Esophagus (tissue), 2 donors: Measurements from ENCODE around the gene AMPD3. TPM values are rescaled to one million over a fixed set of nuclear protein-coding genes. Genes with fewer than 3 reads are reported as not detected.
"Not testable (repeated sequence)": the region's sequence is repeated elsewhere in the genome, so short reads cannot be mapped to it uniquely, and the experiment has no call there.

Source experiments
- H3K27ac ChIP-seq, 2 donors: one replicate each; pipeline ENCODE4 v1.5.1; 2013; ENCODE audit warnings: low read depth in 2 of 2, mild to moderate bottlenecking in 2 of 2, inconsistent platforms in 1 of 2, low read length in 1 of 2, moderate library complexity in 1 of 2
- H3K27me3 ChIP-seq, 2 donors: one replicate each; pipeline ENCODE4 v1.6.1; 2013; ENCODE audit warnings: low read length in 2 of 2, control low read depth in 1 of 2, mild to moderate bottlenecking in 1 of 2; ENCODE audit not compliant: insufficient read depth in 2 of 2, control insufficient read depth in 1 of 2
- H3K36me3 ChIP-seq, 2 donors: one replicate each; pipeline ENCODE4 v1.6.1; 2013; ENCODE audit warnings: low read length in 1 of 2; ENCODE audit not compliant: control insufficient read depth in 2 of 2, insufficient read depth in 2 of 2
- H3K4me1 ChIP-seq, 2 donors: one replicate each; pipeline ENCODE4 v1.6.1; 2013; ENCODE audit warnings: low read length in 1 of 2; ENCODE audit not compliant: control insufficient read depth in 2 of 2, insufficient read depth in 2 of 2
- H3K4me3 ChIP-seq, 2 donors: one replicate each; pipeline ENCODE4 v1.5.1; 2013; ENCODE audit warnings: low read length in 2 of 2, mild to moderate bottlenecking in 2 of 2, low read depth in 1 of 2, moderate library complexity in 1 of 2
- H3K9me3 ChIP-seq, 2 donors: one replicate each; pipeline ENCODE4 v1.6.1; 2013; ENCODE audit warnings: mild to moderate bottlenecking in 2 of 2, low read depth in 1 of 2, low read length in 1 of 2, moderate library complexity in 1 of 2; ENCODE audit not compliant: control insufficient read depth in 2 of 2, insufficient read depth in 1 of 2
- WGBS, 2 donors: extraction: QIAGEN DNeasy Blood & Tissue Kit; methylation state at CpG; one replicate each; pipeline ENCODE4 v1.1.7; 2013; 5-methylcytosine and 5-hydroxymethylcytosine counted together
- polyA plus RNA-seq, 2 donors: library from polyadenylated mRNA; stranded (reverse); fragments of 200-250 nt; gene quantifications; one replicate each; pipeline ENCODE4 v1.2.3, GENCODE V29; 2013
- donor health status: healthy with polysubstance abuse.
- donor health status: Bipolar disorder and iron deficiency.

The AMPD3 gene
- polyA plus RNA-seq, 2 donors = 4.3 to 11.9 TPM

- Histone ChIP-seq H3K27me3 (no peaks in the 10 kb centered on the region), H3K4me3 (no peak overlapping the region), H3K4me1 (no peaks in the 10 kb centered on the region), H3K27ac (no peak overlapping the region), H3K9me3 (no peaks in the 10 kb centered on the region), H3K36me3 (no peaks in the 10 kb centered on the region)
- WGBS, 2 donors = 81 to 86% methylated on average over 1 of the region's 1 CpG
These were observed 22.1 kb upstream of the AMPD3 start for GRCh38 chr11:10432971-10433370.

DNA sequence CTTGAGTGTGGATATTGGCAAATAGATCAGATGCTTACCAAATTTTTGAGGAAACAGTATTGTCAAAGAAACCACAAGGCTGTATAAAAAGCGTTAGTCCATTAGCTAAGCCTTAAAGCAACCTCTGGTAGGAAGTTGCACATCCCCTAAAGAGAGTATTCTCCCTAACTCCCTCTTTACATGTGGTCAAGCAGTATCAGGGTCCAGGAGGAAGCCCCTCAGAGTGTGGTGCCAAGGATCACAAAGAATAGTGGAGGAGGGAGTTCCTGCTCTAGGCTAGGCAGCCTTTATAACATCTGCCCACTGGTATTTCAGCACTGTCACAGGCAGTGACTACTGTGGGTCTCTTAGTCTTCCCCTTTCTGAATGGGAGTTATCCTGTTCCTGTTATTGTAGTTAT lies 18.8 kb upstream of the AMPD3 start:
- H3K9me3 ChIP-seq = no peaks in the 10 kb centered on the region
- 59 to 81% methylated on average over 1 of the region's 1 CpG for WGBS, 2 donors
- H3K27ac ChIP-seq = no peak overlapping the region
- no peak overlapping the region for H3K4me3 ChIP-seq
- no peaks in the 10 kb centered on the region for H3K4me1 ChIP-seq
- H3K27me3 ChIP-seq = no peaks in the 10 kb centered on the region
- H3K36me3 ChIP-seq = no peaks in the 10 kb centered on the region

DNA sequence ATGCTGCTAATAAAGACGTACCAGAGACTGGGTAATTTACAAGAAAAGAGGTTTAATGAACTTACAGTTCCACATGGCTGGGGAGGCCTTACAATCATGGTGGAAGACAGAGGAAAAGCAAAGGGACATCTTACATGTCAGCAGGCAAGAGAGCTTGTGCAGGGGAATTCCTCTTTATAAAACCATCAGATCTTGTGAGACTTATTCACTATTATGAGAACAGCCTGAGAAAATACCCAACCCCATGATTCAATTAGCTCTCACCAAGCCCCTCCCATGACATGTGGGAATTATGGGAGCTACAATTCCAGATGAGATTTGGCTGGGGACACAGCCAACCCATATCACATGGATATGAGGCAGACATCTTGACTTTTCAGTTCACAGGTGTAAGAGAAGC lies 18.4 kb upstream of the AMPD3 start:
- not testable (repeated sequence) for H3K36me3 ChIP-seq, H3K9me3 ChIP-seq, H3K27ac ChIP-seq, H3K27me3 ChIP-seq, H3K4me1 ChIP-seq, H3K4me3 ChIP-seq
- WGBS, 2 donors = 74 to 83% methylated on average over 1 of the region's 1 CpG

DNA sequence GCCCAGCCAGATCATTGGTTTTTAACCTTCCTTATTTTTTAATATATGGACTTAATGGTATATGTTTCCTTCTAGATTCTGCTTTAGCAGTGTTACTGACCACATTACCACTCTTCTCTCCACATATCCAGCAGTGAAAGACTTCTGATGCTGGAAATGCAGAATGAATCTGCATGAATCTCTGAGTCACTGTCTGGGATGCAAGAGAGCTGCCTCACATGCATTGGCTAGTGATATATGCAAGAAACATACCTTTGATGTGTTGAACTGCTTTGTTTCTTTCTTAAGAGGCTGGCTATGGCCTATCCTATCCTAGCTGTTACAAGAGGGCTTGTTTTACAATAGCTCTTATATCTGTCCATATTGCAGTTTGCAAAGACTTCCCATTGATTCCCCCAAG lies 16.6 kb upstream of the AMPD3 start:
- no peaks in the 10 kb centered on the region for H3K36me3 ChIP-seq

GRCh38 chr11:10439351-10439750 lies 15.7 kb upstream of the AMPD3 start:
- Histone ChIP-seq H3K36me3 (no peaks in the 10 kb centered on the region), H3K9me3 (no peaks in the 10 kb centered on the region), H3K27me3 (no peaks in the 10 kb centered on the region), H3K4me1 (no peaks in the 10 kb centered on the region), H3K4me3 (no peak overlapping the region), H3K27ac (no peak overlapping the region)
- WGBS, 2 donors = 88 to 90% methylated on average over 2 of the region's 2 CpGs

More for the DNA sequence above, 16.6 kb upstream of the AMPD3 start:
- H3K4me3 ChIP-seq = no peak overlapping the region
- no peaks in the 10 kb centered on the region for H3K4me1 ChIP-seq
- H3K9me3 ChIP-seq = no peaks in the 10 kb centered on the region
- no peaks in the 10 kb centered on the region for H3K27me3 ChIP-seq
- no peak overlapping the region for H3K27ac ChIP-seq

GRCh38 chr11:10439924-10440323 lies 15.1 kb upstream of the AMPD3 start:
- 84 to 99% methylated on average over 6 of the region's 6 CpGs for WGBS, 2 donors
- Histone ChIP-seq H3K27me3 (no peaks in the 10 kb centered on the region), H3K4me1 (no peaks in the 10 kb centered on the region), H3K36me3 (no peaks in the 10 kb centered on the region), H3K4me3 (no peak overlapping the region), H3K9me3 (no peaks in the 10 kb centered on the region), H3K27ac (no peak overlapping the region)

- no peak overlapping the region for H3K27ac ChIP-seq
- no peaks in the 10 kb centered on the region for H3K4me1 ChIP-seq
- H3K4me3 ChIP-seq = no peak overlapping the region
- H3K9me3 ChIP-seq = no peaks in the 10 kb centered on the region
- H3K36me3 ChIP-seq = no peaks in the 10 kb centered on the region
- H3K27me3 ChIP-seq = no peaks in the 10 kb centered on the region
These were observed 14.7 kb upstream of the AMPD3 start for GRCh38 chr11:10440401-10440800.

GRCh38 chr11:10441091-10441490 lies 14.0 kb upstream of the AMPD3 start:
- H3K4me1 ChIP-seq = no peaks in the 10 kb centered on the region
- 98% methylated on average over 4 of the region's 4 CpGs for WGBS, 2 donors
- H3K4me3 ChIP-seq = no peak overlapping the region
- no peaks in the 10 kb centered on the region for H3K36me3 ChIP-seq
- no peaks in the 10 kb centered on the region for H3K9me3 ChIP-seq
- no peaks in the 10 kb centered on the region for H3K27me3 ChIP-seq
- H3K27ac ChIP-seq = no peak overlapping the region

DNA sequence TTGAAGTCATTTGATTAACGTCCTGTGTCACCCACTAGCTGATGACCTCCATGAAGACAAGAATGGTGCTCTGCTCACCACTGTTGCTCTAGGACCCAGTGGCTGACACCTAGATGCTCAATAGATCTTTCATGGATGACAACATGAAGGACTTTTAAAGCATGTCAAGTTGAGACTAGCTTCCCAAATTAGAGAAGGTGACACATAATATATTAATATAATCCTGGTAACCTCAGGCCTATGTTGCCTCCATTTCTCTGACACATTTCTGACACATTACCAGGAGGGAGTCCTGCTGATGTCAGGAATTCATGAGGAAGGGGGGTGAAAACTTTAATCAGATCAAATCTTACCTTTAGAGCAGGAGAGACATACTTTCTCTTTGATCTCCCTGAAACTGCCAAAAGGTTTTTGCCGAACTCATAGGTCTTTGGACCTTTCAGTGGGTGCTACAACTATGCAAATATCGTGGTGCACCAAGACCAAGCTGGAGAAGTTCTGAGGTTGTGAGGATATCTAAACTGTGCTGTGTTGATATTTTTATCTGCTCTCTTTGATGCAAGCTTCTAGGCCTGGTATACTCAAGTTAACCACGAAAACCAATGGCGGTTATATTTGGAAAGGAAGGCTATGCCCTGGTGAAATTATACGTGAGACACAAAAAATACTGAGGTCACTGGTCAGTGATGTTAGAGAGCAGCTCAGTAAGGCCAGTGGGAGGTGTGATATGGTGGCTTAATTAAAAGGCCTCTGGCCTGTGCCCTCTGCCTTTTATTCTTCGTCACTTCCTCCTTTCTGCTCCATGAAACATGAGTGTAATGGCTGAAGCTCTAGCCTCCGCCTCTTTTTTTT lies 13.2 kb upstream of the AMPD3 start:
- Histone ChIP-seq H3K9me3 (no peaks in the 10 kb centered on the region), H3K27ac (no peak overlapping the region), H3K36me3 (no peaks in the 10 kb centered on the region), H3K4me1 (no peaks in the 10 kb centered on the region), H3K27me3 (no peaks in the 10 kb centered on the region), H3K4me3 (no peak overlapping the region)
- WGBS, 2 donors = 80 to 85% methylated on average over 8 of the region's 8 CpGs

GRCh38 chr11:10443152-10443551 lies 11.9 kb upstream of the AMPD3 start:
- Histone ChIP-seq H3K36me3 (no peaks in the 10 kb centered on the region), H3K4me3 (no peak overlapping the region), H3K9me3 (no peaks in the 10 kb centered on the region), H3K27me3 (no peaks in the 10 kb centered on the region), H3K27ac (no peak overlapping the region), H3K4me1 (no peaks in the 10 kb centered on the region)
- 89 to 91% methylated on average over 7 of the region's 7 CpGs for WGBS, 2 donors
